Daoy (cell line): Measurements from ENCODE around the gene CAPN8. TPM values are rescaled to one million over a fixed set of nuclear protein-coding genes. Genes with fewer than 3 reads are reported as not detected.

Source experiments
- DNase-seq: peaks from one replicate; pipeline ENCODE4 v3.0.0-alpha.2; 2015; ENCODE audit warnings: low read depth
- total RNA-seq: library from RNA; depleted of rRNA; stranded (reverse); fragments of >200 nt; shearing (Covaris generic); gene quantifications from 2 replicates; pipeline ENCODE4 v1.2.3, GENCODE V29; 2014; rRNA removed

CAPN8 gene
- not detected in 2 replicates for total RNA-seq

DNA sequence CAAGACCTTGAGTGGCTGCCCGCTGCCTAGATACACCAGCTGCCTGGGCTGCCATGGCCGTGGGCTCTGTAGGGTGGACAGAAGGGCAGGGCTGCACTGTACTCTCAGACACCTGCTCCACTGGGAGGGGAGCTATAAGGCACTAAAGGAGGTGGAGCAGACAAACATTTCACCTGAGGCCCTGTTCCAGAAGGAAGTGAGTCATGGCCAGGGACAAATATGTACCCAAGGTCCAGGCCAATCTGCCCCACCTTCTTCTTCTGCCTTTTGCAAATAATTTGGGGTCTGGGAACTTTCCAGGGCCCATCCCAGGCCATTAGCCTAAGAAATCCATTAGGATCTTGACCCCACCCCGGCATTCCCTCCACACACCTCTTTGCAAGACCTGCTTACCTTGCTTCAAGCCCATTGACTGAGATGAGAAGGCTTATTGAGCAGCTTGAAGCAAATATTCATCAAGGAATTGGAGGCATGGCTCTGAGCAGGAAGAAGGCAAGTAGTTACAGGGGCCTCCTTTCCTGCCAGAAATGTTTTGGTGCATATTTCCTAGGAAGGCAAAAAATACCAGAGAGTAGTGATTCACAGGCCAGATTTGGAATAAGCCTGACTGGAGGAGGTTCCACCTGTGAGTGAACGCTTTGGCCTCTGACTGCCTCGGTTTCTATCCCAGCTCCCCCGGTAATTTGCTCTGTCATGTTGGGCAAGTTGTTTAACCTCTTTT is at the start of gene CAPN8:
Gene CAPN8, minus strand, starts transcription at position 110 of the 721 bp plus-strand sequence. Its CDS starts 55 bp downstream, at position 55.
- no peak for DNase-seq

DNA sequence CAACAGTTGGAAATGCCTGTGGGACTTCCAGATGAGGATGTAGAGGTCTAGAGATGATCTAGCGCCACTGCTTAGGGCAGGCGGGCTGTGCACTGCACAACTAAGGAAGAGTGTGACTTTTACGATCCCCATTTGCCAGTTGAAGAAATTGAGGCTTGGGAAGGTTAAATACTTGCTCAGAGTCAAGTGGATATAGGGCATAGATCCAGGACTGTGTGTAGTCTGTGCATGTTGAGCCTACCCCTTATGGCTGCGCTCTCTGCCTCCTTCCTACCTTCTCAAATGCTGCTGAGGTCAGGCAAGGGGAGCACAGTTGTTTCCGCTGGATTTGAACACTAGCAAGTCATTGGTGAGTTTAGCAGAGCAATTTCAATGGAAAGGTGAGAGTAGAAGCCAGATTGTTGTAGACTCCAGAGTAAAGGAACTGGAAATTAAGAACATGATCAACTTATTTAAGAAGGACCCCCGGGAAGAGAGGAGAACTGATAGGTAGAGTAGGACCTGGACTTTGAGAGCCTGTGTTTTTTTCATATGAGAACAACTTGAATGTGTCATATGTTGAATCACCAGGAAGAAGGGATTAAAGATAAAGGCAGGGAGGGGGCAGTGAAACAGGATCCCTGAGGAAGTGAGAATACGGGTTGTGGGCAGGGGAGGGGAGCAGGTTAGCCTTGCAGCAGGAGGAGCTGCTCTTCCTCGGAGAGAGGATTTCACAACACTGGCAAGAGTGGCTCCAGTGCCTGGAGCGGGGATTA is 49.5 kb upstream of the CAPN8 start:
- DNase-seq: peak; percentile 85

DNA sequence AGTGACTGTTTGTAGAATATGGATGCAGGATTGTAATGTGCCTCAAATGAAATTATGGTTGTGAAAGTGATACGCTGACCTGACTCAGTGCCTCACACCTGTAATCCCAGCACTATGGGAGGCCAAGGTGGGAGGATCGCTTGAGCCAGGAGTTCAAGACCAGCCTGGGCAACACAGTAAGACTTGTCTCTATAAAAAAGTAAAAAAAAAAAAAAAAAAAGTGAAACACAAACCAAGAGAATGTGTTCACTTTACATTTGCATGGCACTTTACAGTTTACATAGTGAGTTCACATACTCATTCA is 48.9 kb upstream of the CAPN8 start:
- no peak for DNase-seq

DNA sequence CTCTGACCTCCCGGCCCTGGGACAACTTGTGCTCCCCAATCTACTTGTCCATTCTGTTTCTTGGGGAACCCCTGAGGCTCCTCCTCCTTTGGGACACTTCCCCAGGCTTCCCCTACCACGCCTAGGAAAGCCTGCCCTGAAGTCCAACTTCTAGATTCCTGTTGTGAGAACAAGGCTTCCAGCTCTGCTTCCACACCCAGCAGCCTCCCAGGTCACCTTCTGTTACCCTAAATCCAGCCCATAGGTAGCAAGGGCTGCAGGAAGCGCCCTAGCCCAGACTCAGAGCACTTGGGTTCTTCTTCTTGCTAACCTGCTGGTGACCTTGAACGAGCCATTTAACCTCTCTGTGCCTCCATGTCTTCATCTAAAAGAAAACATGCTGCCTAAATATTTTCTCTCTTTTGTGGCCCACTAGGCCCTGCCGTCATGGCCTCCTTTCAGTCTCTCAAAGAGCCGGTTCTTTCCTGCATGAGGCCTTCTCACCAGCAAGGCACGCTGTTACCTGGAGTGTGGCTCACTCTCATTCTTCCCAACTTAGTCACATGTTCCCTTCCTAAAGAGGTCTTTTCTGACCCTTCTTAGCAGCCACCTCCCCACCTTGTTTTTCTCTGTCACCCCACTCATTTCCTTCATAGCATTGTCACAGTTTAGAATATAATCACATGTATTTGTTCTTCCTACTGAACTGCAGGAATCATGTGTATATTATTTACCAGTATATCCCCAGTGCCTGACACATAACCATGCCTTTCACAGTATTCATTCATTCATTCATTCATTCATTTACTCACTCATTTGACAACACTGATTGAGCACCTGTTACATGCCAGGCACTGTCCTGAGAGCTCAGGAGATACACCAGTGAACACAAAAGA is 48.3 kb upstream of the CAPN8 start:
- peak; percentile 66 for DNase-seq

DNA sequence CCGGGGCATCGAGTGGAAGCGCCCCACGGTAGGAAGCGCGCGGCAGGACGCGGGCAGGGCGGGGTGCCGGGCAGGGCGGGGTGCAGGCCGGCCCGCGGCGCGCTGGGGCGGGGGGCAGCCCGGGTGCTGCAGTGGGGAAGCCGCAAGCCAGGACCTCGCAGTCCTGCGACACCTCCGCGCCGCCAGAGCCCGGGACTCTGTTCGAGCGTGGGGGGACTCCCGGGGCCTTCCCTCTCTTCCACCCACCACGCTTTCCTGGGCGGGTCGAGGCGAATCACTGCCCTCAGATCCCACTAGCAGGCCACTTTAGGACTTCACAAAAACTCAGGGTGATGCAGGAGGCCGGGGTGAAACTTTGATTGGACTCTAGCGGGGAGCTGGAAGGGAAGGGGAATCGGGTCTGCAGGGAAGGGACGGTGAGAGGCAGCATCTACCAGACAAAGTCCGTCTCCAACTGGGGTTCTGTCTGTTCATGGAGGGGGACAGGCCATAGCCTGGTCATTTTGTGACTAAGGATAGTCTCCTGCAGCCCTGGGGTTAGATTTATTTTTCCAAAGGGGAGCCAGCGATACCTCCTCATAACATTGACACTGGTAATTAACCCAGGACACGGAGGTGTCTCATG is 47.5 kb upstream of the CAPN8 start:
- peak; percentile 40 for DNase-seq

DNA sequence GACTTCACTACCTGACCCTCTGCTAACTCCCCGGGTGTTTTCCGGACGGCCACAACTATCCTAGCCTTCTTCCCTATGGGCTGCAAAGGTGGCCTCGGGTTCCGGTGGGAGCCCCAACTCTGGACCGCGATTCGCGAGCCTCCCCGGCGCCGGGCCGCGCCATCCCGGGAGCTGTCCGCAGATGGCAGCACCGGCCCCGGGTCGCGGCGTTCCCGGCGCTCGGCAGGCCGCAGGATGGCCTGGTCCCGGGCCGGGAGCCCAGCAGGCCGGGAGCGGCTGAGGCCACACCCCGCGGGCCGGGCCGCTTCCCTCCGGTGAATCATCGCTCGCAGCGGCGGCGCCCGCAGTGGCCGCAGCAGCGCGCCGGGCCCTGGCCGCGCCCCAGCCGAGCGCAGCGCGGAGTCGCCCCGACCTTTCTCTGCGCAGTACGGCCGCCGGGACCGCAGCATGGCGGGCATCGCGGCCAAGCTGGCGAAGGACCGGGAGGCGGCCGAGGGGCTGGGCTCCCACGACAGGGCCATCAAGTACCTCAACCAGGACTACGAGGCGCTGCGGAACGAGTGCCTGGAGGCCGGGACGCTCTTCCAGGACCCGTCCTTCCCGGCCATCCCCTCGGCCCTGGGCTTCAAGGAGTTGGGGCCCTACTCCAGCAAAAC is 46.8 kb upstream of the CAPN8 start, which contains the start of gene CAPN2:
Gene CAPN2, plus strand, starts transcription at position 346 of the 656 bp plus-strand sequence. Its CDS starts 102 bp downstream, at position 448.
- peak; percentile 93 for DNase-seq

DNA sequence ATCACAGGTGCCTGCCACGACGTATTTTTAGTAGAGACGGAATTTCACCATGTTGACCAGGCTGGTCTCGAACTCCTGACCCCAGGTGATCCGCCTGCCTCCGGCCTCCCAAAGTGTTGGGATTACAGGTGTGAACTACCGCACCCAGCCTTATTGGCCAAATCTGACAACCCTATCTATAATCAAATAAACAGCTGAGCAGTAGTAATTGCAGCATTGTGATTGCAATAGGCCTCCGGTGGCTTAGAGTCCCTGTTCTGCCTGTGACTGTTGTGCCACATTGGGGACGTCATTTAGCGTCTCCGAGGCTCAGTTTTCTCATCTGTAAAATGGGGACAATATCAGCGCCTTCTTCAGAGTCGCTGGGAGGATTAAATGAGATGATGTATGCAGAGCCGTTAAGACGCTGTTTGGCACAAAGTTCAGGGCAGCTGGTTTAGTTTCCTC is 46.3 kb upstream of the CAPN8 start:
- DNase-seq: no peak

DNA sequence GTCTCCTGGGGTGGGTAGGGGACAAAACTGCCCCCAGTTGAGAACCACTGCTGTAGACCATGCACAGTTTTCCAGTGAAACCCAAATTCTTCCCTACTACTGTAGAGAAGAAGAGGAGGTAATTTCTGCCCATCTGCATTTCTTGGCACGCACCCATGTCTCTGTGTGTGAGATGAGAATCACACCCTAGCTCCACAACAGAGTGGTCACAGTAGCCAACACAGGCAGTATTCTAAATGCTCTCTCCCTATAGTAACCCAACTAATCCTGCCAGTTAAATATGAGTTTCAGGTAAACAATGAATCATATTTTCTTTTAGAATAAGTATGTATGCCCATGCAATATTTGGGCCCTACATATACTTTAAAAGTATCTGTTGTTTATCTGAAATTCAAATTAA is 45.7 kb upstream of the CAPN8 start:
- DNase-seq: peak; percentile 64

DNA sequence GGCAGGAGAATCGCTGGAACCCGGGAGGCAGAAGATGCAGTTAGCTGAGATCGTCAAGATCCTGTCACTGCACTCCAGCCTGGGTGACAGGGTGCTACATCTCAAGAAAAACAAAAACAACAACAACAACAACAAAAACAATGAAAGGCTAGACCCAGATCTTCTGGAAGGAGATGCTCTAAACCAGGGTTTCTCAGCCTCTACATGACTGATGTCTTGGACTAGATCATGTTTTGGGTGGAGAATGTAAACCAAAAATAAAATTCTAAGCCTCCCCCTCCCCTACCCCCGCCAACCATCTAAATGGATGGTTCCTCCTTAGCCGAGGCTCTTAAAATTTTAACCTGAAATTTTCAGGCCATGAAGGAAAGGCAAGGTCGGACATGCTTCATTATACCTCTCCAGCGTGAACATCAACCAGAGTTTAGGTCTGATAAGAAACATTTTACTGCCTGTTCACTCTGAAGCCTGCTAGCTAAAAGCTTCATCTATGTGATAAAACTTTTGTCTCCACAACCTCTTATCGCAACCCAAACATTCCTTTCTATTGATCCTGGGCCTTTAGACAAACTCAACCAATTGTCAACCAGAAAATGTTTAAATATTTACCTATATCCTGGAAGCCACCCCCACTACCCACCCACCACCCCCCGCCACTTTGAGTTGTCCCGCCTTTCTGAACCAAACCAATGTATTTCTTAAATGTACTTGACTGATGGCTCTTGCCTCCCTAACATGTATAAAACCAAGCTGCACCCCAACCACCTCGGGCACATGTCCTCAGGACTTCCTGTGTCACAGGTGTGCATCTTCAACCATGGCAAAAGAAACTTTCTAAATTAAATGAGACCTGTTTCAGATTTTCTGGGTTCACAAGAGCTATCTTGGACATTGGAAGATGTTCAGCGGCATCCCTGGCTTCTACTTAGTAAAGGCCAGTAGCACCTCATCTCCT is 45.0 kb upstream of the CAPN8 start:
- no peak for DNase-seq

DNA sequence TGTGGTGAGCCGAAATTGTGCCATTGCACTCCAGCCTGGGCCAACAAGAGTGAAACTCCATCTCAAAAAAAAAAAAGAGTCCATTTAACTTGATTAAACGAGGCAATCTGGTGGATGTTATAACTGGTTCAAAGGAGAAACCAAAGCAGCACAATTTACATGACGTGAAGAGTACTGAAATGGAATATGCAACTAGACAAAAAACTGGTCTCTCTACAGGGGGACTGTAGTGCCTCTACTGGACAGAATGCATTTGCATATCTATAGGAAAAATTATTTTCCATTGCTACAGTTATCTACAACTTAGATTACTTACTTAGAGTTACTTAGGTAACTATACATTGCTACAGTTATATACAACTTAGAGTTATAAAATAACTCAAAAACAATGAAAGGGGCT is 44.1 kb upstream of the CAPN8 start:
- DNase-seq: no peak

DNA sequence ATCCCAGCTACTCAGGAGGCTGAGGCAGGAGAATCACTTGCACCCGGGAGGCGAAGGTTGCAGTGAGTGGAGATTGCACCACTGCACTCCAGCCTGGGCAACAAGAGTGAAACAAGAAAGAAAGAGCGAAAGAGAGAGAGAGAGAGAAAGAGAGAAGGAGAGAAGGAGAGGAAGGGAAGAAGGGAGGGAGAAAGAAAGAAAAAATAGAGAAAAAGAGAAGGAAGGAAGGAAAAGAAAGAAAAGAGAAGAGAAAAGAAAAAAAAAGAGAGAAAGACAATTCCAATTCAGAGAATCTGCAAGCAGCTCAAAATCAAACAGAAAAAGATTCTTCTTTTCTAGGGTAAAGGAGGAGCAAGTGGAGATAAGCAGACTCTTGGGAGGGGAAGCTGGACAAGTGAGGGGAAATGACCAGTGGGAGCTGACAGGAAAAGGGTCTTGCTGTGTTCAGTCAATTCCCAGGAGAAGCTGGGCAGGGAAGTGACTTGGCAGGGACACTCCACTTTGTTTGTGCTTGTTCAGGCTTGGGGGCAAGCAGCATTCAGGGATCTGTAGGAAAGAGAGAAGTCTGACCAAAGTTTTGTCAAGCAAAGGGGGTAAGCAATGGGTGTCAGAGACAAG is 43.3 kb upstream of the CAPN8 start:
- no peak for DNase-seq

DNA sequence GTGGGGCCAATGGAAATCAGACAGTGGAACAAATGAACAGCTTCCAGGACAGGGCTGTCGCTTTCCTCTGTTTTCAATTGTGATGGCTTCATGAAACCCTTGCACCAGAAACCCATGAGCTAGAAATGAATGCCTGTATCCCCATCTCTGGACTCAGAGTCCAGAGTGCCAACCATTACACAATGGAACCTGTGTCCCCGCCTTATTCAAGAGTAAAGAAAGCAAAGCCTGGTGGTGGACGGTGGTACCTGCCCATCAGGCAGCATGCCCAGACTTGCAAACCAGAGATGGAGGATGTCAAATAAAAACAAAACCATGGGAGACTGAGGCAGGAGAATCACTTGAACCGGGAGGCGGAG is 42.5 kb upstream of the CAPN8 start:
- no peak for DNase-seq

DNA sequence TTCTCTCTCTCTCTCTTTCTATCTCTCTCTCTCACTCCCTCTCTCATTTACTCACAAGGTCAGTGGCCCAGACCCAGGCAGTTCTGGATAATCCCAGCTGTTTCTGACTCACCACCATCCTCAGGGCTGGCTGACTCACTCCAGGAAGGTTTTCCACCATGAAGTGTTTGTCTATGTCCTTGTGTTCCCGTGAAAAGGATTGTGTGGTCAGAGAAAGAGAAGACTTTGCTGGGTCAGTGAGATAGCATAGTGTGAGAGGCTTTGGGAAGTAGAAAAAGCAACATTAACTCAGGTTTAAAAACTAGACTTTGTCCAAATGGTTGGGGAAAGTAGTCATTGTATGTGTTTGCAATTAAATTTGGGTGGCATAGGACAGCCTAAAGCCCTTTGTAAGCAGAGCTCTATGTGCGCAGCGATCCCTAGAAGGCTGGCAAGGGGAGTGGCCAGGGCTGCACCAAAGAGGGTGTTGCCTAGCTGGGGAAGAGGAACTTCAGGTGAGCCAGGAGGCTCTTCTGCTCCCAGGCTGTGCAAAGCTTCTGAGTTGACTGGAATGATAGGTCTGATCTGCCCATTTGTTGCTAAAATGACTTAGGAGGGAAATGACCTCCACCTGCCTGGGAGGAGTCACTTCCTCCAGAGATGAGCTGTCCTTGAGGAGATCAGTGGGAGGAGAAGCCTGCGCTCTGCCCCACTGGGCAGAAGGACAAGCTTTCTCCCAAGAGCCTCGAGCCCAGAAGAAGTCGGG is 41.9 kb upstream of the CAPN8 start:
- peak; percentile 97 for DNase-seq

DNA sequence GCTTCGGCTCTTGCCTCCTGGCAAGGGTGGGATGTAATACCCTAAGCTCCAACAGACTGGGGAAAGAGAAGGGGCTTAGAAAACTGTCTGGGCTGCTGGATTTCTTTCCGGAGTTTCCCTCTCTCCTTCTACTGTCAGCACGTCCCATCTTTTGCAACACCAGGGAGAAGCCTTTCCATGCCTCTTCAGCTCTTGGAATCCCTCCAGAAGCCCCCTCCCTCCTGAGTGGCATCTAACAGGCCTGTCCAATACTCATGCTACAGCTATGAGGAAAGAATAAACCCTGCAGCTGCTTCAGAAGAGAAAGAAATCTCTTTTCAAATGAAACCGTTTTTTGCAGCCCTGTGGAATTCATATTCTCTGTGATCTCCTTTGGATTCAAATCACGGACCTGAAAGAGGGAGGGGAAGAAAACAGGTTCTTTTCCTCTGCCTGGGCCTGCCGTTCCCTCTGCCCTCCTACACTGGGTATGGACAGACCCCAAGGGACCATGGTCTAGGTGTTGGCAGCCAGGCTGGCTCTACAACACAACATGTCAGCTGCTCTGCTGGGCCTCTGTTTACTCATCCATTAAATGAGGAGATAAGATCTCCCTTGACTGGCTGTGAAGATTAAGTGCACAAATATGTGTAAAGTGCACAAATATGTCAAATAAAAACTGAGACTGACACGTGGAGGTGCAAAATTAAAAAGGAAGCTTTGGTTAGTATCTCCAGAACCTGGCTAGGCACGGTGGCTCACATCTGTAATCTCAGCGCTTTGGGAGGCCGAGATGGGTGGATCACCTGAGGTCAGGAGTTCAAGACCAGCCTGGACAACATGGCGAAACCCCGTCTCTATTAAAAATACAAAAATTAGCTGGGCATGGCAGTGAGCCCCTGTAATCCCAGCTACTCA is 40.8 kb upstream of the CAPN8 start:
- DNase-seq: peak; percentile 77

DNA sequence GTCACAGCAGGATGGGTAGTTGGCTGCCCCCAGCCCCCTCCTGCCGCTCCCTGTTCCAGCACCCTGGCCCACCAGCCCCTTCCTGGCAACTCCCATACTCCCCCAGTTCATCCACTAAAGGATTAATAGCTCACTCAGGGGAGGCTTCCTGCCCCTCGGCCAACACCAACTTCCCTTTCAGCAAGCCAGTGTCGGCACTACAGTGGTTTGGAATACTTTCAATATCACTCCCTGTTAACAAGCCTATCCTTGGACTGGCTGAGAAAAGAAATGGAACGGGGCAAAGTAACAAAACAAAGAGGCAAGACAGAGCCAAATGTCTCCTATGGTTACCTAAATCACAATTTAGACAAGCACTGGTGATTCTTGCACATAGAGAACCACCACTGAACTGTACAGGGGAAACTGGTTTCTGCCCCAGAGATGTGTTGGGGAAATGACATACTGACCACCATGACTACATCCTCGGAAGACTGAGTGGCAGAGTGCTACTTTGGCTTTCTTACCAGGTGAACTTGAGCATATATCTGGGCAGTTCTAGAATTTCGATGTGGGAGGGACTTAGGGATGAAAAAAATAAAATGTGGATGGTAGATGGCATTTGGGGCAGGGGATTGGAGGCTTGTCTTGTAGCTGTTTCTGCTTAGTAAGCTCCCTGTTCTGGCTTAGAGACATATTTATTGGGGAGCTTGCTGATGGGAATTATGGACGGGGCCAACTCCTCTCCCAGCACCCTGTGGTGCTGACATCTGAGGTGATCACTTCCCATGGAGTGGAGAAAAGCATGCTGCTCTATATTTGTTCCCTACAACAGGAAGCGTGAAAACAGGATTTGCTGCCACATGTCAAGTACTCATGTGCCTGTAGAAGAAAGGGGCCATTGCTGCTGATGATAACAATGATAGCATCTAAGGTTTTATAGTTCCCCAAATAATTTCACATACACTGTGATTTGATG is 39.7 kb upstream of the CAPN8 start:
- DNase-seq: peak; percentile 76

DNA sequence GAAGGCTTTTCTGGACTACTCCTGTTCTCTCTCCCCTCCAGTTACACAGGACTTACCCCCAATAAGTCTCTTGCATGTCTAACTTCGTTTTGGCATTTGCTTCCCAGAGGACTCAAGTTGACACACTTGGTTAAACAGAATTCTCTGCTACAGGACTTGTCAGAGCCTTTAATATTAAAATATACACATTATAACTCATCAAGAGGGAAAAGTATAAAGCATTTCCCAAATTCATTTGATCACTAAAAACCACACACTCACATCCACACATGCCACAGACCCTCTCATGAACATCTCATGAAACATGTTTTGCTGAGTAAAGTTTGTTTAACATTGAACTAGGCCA is 38.1 kb upstream of the CAPN8 start:
- no peak for DNase-seq
